HCT116 (cell line): ENCODE measurements around the gene PGAP3. TPM values are rescaled to one million over a fixed set of nuclear protein-coding genes. Genes with fewer than 3 reads are reported as not detected.
A peak's percentile ranks its signal among the peaks of the same experiment; 100 is the strongest.

Experiments
- ATAC-seq: fragments of 200-7000 bp; cut with Tn5 transposase; 2 replicates; pipeline ENCODE4 v1.9.1; 2020; ENCODE audit warnings: mild to moderate bottlenecking, moderate library complexity
- BruUV-seq: library from RNA; stranded (reverse); fragments of 400-500 nt; replicated peaks from 2 replicates; lab custom pipeline; 2021; lab: Mats Ljungman, UMichigan
- CTCF ChIA-PET: fragments of 300-600 bp; sonication (Branson Sonifier 250); formaldehyde crosslinking; loops from one replicate; lab custom pipeline; 2021; ENCODE audit warnings: antibody characterized with exemption; lab: Charles Lee
- POLR2A ChIA-PET: fragments of 300-600, 350-600 bp; sonication (Branson Sonifier 250); formaldehyde crosslinking; loops from one replicate; lab custom pipeline; 2021; ENCODE audit warnings: antibody characterized with exemption; lab: Charles Lee
- RAD21 ChIA-PET, 2 experiments: fragments of 300-600 bp; sonication (Branson Sonifier 250); formaldehyde crosslinking; loops; one replicate each; lab custom pipeline; 2023; ENCODE audit warnings: low total read pairs in 2 of 2; ENCODE audit not compliant: uncharacterized antibody in 2 of 2, unreplicated experiment in 2 of 2, low non-redundant PET in 1 of 2; lab: Charles Lee
- DNase-seq: peaks from one replicate; pipeline ENCODE4 v3.0.0-alpha.2; 2010; ENCODE audit warnings: low read depth, low spot score
- H2AFZ ChIP-seq: fragments of 200-600 bp; shearing (Covaris generic), sonication (generic); 2 replicates; pipeline ENCODE4 v1.6.1; 2017; ENCODE audit warnings: low read depth, mixed run types, mixed read lengths, antibody characterized with exemption, low read length; ENCODE audit not compliant: poor library complexity, severe bottlenecking
- H3K27ac ChIP-seq: 2 replicates; pipeline ENCODE4 v1.5.1; 2012; ENCODE audit warnings: low read depth, low read length
- H3K27me3 ChIP-seq: fragments of 200-600 bp; sonication (generic); 2 replicates; pipeline ENCODE4 v1.6.1; 2016; ENCODE audit warnings: mixed run types, low read length, mixed read lengths; ENCODE audit not compliant: insufficient read depth
- H3K36me3 ChIP-seq, 2 experiments: fragments of 200-500 bp in 1 of 2; fragments of 200-600 bp in 1 of 2; sonication (Bioruptor generic) in 1 of 2; sonication (generic) in 1 of 2; 2 replicates each; pipeline versions ENCODE4 v1.5.1 to v1.6.1; 2014 to 2016; ENCODE audit warnings: low read length in 2 of 2, inconsistent platforms in 1 of 2, mixed read lengths in 1 of 2, mixed run types in 1 of 2; ENCODE audit not compliant: insufficient read depth in 2 of 2, control insufficient read depth in 1 of 2
- H3K4me1 ChIP-seq, 2 experiments: fragments of 200-600 bp in 1 of 2; sonication (generic) in 1 of 2; 2 replicates each; pipeline versions ENCODE4 v1.5.1 to v1.6.1; 2012 to 2017; ENCODE audit warnings: low read length in 2 of 2, inconsistent platforms in 1 of 2, mild to moderate bottlenecking in 1 of 2, mixed read lengths in 1 of 2, mixed run types in 1 of 2, moderate library complexity in 1 of 2; ENCODE audit not compliant: insufficient read depth in 2 of 2, control insufficient read depth in 1 of 2
- H3K4me2 ChIP-seq: fragments of 200-600 bp; sonication (generic); 2 replicates; pipeline ENCODE4 v1.6.1; 2017; ENCODE audit warnings: mixed run types, low read length, mixed read lengths
- H3K4me3 ChIP-seq, 2 experiments: fragments of 200-600 bp in 1 of 2; sonication (generic) in 1 of 2; replicated peaks in 1 of 2; 2 replicates each; pipeline ENCODE4 v1.5.1; 2011 to 2016; ENCODE audit warnings: low read length in 2 of 2, control low read depth in 1 of 2, low read depth in 1 of 2, mild to moderate bottlenecking in 1 of 2, mixed read lengths in 1 of 2, mixed run types in 1 of 2
- H3K79me2 ChIP-seq: fragments of 200-600 bp; sonication (generic); 2 replicates; pipeline ENCODE4 v1.6.1; 2017; ENCODE audit warnings: mild to moderate bottlenecking, mixed run types, low read length, moderate library complexity, mixed read lengths; ENCODE audit not compliant: insufficient read depth
- H3K9ac ChIP-seq: fragments of 200-600 bp; sonication (generic); 2 replicates; pipeline ENCODE4 v1.6.1; 2016; ENCODE audit warnings: low read length, mixed read lengths
- H3K9me2 ChIP-seq: fragments of 200-600 bp; sonication (generic), shearing (Covaris generic); 2 replicates; pipeline ENCODE4 v1.6.1; 2017; ENCODE audit warnings: mixed run types, mild to moderate bottlenecking, moderate library complexity; ENCODE audit not compliant: insufficient read depth
- H3K9me3 ChIP-seq, 2 experiments: fragments of 200-500 bp in 1 of 2; fragments of 200-600 bp in 1 of 2; sonication (Bioruptor generic) in 1 of 2; sonication (generic) in 1 of 2; 2 replicates each; pipeline ENCODE4 v1.6.1; 2014 to 2017; ENCODE audit warnings: low read length in 2 of 2, mixed read lengths in 2 of 2, inconsistent platforms in 1 of 2, low read depth in 1 of 2, mild to moderate bottlenecking in 1 of 2, mixed run types in 1 of 2, moderate library complexity in 1 of 2; ENCODE audit not compliant: control insufficient read depth in 1 of 2, insufficient read depth in 1 of 2
- H4K20me1 ChIP-seq: fragments of 200-600 bp; sonication (generic), shearing (Covaris generic); 2 replicates; pipeline ENCODE4 v1.6.1; 2017; ENCODE audit warnings: mixed run types, mild to moderate bottlenecking, moderate library complexity; ENCODE audit not compliant: insufficient read depth
- CBX3 ChIP-seq: IDR thresholded peaks from 2 replicates; pipeline ENCODE4 v1.6.1; 2012; ENCODE audit warnings: low read depth
- CEBPB ChIP-seq: IDR thresholded peaks from 2 replicates; pipeline ENCODE4 v1.6.1; 2012; ENCODE audit warnings: low read depth
- EGR1 ChIP-seq: IDR thresholded peaks from 2 replicates; pipeline ENCODE4 v1.6.1; 2012; ENCODE audit warnings: low read depth
- ELF1 ChIP-seq: IDR thresholded peaks from 2 replicates; pipeline ENCODE4 v1.6.1; 2012; ENCODE audit warnings: low read depth, borderline replicate concordance
- EZH2 ChIP-seq: fragments of 200-600 bp; sonication (generic); IDR thresholded peaks from 2 replicates; pipeline ENCODE4 v1.6.1; 2017; ENCODE audit warnings: antibody characterized with exemption, mixed run types
- EZH2phosphoT487 ChIP-seq: fragments of 200-600 bp; IDR thresholded peaks from 2 replicates; pipeline ENCODE4 v1.6.1; 2018; ENCODE audit warnings: antibody characterized with exemption, borderline replicate concordance
- FOSL1 ChIP-seq: IDR thresholded peaks from 2 replicates; pipeline ENCODE4 v1.6.1; 2012; ENCODE audit warnings: low read depth
- POLR2A ChIP-seq: IDR thresholded peaks from 2 replicates; pipeline ENCODE4 v1.7.0; 2011; ENCODE audit warnings: borderline replicate concordance; ENCODE audit not compliant: insufficient read depth, insufficient read length; ENCODE audit errors: extremely low read depth
- RAD21 ChIP-seq: IDR thresholded peaks from 2 replicates; pipeline ENCODE4 v1.6.1; 2012; ENCODE audit warnings: low read depth, mild to moderate bottlenecking
- SIN3A ChIP-seq: IDR thresholded peaks from 2 replicates; pipeline ENCODE4 v1.6.1; 2012; ENCODE audit warnings: low read depth
- TCF7L2 ChIP-seq: IDR thresholded peaks from 2 replicates; pipeline ENCODE4 v1.7.0; 2011; ENCODE audit warnings: borderline replicate concordance, inconsistent platforms; ENCODE audit not compliant: insufficient read depth, insufficient read length; ENCODE audit errors: extremely low read depth
- ZNF274 ChIP-seq: fragments of 200-500 bp; sonication (Bioruptor generic); IDR thresholded peaks from 2 replicates; pipeline ENCODE4 v1.6.1; 2014; ENCODE audit warnings: mild to moderate bottlenecking, low read depth, low read length, inconsistent platforms
- intact Hi-C: fragments of 100-400 bp; cut with micrococcal nuclease; formaldehyde crosslinking; loops from 2 replicates; pipeline ENCODE4 v1.10.0; 2022
- total RNA-seq: library from RNA; stranded (reverse); gene quantifications from one replicate; pipeline ENCODE4 v1.2.1, GENCODE V29; 2021; ENCODE audit not compliant: unreplicated experiment
- TF ChIP-seq, protein P1 (sequence below): IDR thresholded peaks from 2 replicates; pipeline ENCODE4 v1.6.1; 2012
- TF ChIP-seq, protein P2 (sequence below): IDR thresholded peaks from 2 replicates; pipeline ENCODE4 v1.6.1; 2011; ENCODE audit warnings: mild to moderate bottlenecking, low read length, moderate library complexity; ENCODE audit not compliant: insufficient replicate concordance; ENCODE audit errors: extremely low read depth
- TF ChIP-seq, protein P3 (sequence below), 3 experiments: fragments of 200-600 bp in 1 of 3; sonication (generic) in 1 of 3; IDR thresholded peaks in 2 of 3; conservative IDR thresholded peaks in 1 of 3; 2 replicates each; pipeline ENCODE4 v1.5.1; 2012 to 2017; ENCODE audit warnings: low read depth in 2 of 3, low read length in 2 of 3, antibody characterized with exemption in 1 of 3, borderline replicate concordance in 1 of 3, control low read depth in 1 of 3, mild to moderate bottlenecking in 1 of 3, mixed read lengths in 1 of 3, mixed run types in 1 of 3, moderate library complexity in 1 of 3; ENCODE audit not compliant: insufficient read depth in 1 of 3

PGAP3 gene
- total RNA-seq, 1 experiment from 2014 or later = 15.2 TPM

DNA sequence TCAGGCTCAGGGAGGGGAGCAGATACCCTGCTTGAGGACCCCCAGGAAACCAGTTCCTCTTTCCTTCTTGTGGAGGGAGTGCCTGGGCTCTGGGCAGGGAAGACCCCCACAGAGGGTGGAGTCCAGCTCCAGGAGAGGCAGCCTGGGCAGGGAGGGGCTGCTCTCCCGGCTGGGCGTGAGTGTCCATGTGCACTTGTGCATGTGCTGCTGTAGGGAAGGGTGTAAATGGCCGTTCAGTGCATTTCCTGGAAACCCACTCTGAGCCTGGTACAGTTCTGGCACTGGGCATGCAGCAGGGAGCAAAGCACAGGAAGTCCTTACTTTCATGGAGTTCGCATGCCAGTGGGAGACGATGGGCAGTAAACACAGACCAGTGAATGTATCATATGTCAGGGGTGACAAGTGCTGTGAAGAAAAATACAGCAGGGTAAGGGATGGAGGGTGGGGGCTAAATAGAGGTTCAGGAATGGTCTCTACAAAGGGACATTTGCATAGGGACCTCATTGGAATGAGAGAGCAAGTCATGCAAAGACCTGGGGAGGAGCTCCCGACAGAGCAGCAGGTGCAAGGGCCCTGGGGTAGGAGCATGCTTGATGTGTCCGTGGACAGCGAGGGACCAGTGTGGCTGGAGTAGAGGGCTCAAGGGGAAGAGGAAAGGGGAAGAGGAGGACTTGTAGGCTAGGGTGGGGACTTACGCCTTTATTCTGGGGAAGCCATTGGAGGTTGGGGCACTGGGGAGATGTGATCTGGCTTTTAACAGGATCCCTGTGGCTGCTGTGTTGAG lies 45.4 kb downstream of the PGAP3 start:
- H3K4me3 ChIP-seq = no peak overlapping the region
- H3K79me2 ChIP-seq = peaks cover 80% of the 10 kb centered on the region
- ATAC-seq (no peak), DNase-seq (no peak)
- H4K20me1 ChIP-seq = no peaks in the 10 kb centered on the region
- no peak overlapping the region; the same call in 1 of the 2 replicates for H3K27ac ChIP-seq
- no peaks in the 10 kb centered on the region for H3K27me3 ChIP-seq
- no peak for TF ChIP-seq ELF1
- no peak for TF ChIP-seq SIN3A
- TF ChIP-seq TCF7L2 = no peak
- TF ChIP-seq EGR1 = no peak
- TF ChIP-seq ZNF274 = no peak
- TF ChIP-seq, protein P1, sequence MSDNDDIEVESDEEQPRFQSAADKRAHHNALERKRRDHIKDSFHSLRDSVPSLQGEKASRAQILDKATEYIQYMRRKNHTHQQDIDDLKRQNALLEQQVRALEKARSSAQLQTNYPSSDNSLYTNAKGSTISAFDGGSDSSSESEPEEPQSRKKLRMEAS = no peak
- TF ChIP-seq POLR2A = no peak
- no peak for TF ChIP-seq RAD21
- no peak for TF ChIP-seq FOSL1
- no peak for TF ChIP-seq CBX3
- TF ChIP-seq EZH2phosphoT487 = no peak
- TF ChIP-seq, protein P2, sequence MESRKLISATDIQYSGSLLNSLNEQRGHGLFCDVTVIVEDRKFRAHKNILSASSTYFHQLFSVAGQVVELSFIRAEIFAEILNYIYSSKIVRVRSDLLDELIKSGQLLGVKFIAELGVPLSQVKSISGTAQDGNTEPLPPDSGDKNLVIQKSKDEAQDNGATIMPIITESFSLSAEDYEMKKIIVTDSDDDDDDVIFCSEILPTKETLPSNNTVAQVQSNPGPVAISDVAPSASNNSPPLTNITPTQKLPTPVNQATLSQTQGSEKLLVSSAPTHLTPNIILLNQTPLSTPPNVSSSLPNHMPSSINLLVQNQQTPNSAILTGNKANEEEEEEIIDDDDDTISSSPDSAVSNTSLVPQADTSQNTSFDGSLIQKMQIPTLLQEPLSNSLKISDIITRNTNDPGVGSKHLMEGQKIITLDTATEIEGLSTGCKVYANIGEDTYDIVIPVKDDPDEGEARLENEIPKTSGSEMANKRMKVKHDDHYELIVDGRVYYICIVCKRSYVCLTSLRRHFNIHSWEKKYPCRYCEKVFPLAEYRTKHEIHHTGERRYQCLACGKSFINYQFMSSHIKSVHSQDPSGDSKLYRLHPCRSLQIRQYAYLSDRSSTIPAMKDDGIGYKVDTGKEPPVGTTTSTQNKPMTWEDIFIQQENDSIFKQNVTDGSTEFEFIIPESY = no peak
- TF ChIP-seq, protein P3, sequence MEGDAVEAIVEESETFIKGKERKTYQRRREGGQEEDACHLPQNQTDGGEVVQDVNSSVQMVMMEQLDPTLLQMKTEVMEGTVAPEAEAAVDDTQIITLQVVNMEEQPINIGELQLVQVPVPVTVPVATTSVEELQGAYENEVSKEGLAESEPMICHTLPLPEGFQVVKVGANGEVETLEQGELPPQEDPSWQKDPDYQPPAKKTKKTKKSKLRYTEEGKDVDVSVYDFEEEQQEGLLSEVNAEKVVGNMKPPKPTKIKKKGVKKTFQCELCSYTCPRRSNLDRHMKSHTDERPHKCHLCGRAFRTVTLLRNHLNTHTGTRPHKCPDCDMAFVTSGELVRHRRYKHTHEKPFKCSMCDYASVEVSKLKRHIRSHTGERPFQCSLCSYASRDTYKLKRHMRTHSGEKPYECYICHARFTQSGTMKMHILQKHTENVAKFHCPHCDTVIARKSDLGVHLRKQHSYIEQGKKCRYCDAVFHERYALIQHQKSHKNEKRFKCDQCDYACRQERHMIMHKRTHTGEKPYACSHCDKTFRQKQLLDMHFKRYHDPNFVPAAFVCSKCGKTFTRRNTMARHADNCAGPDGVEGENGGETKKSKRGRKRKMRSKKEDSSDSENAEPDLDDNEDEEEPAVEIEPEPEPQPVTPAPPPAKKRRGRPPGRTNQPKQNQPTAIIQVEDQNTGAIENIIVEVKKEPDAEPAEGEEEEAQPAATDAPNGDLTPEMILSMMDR (IDR thresholded peaks at IDR 0.05 in 2 of 3, conservative IDR thresholded peaks at IDR 0.05 in 1 of 3; ENCODE audit: borderline replicate concordance in 1 of 3, insufficient read depth in 1 of 3, low read depth in 2 of 3, low read length in 2 of 3) = no peak
- no peak for TF ChIP-seq EZH2
- no peak for TF ChIP-seq CEBPB
- CTCF ChIA-PET = interaction anchor here (1.0 to 4.0 kb wide), 3 partner anchors 8 to 20 kb away, joined by 3 to 16 read pairs (median 7); no protein-coding TSS in a partner anchor
- H3K4me1 ChIP-seq = peaks cover 25 to 48% of the 10 kb centered on the region in 2 experiments
- no peak overlapping the region for H2AFZ ChIP-seq
- RAD21 ChIA-PET = no interaction called here
- POLR2A ChIA-PET = interaction anchor here (1.1 kb wide), 1 partner anchor 9 kb away, joined by 3 read pairs; no protein-coding TSS in a partner anchor
- H3K9me3 ChIP-seq = no peaks in the 10 kb centered on the region
- intact Hi-C loops = no loop called here
- H3K36me3 ChIP-seq = no peaks in the 10 kb centered on the region
- H3K4me2 ChIP-seq = peak overlapping the region; percentile 46
- BruUV-seq = no TSS peak
- H3K9me2 ChIP-seq = no peaks in the 10 kb centered on the region
- H3K9ac ChIP-seq = no peak overlapping the region
